BLaER1 (cell line): Measurements from ENCODE around the gene FLAD1.
A peak's percentile ranks its signal among the peaks of the same experiment; 100 is the strongest.

Experiments
- H3K27ac ChIP-seq: shearing (Covaris generic); formaldehyde crosslinking; 2 replicates; pipeline ENCODE4 v1.8.1; 2022
- H3K27me3 ChIP-seq: shearing (Covaris generic); formaldehyde crosslinking; 2 replicates; pipeline ENCODE4 v1.8.1; 2022
- H3K36me3 ChIP-seq: shearing (Covaris generic); formaldehyde crosslinking; 2 replicates; pipeline ENCODE4 v1.8.1; 2022
- H3K4me1 ChIP-seq: shearing (Covaris generic); formaldehyde crosslinking; 2 replicates; pipeline ENCODE4 v1.8.1; 2022
- H3K4me2 ChIP-seq: shearing (Covaris generic); formaldehyde crosslinking; 2 replicates; pipeline ENCODE4 v1.8.1; 2022
- H3K4me3 ChIP-seq: shearing (Covaris generic); formaldehyde crosslinking; 2 replicates; pipeline ENCODE4 v1.8.1; 2022
- H3K9ac ChIP-seq: shearing (Covaris generic); formaldehyde crosslinking; 2 replicates; pipeline ENCODE4 v1.8.1; 2022
- H3K9me3 ChIP-seq: shearing (Covaris generic); formaldehyde crosslinking; 2 replicates; pipeline ENCODE4 v1.8.1; 2022
- H4K20me1 ChIP-seq: shearing (Covaris generic); formaldehyde crosslinking; 2 replicates; pipeline ENCODE4 v1.8.1; 2022
- Cebpa-rat ChIP-seq: shearing (Covaris generic); IDR thresholded peaks from 2 replicates; pipeline ENCODE4 v1.8.1; 2022

FLAD1 gene

DNA sequence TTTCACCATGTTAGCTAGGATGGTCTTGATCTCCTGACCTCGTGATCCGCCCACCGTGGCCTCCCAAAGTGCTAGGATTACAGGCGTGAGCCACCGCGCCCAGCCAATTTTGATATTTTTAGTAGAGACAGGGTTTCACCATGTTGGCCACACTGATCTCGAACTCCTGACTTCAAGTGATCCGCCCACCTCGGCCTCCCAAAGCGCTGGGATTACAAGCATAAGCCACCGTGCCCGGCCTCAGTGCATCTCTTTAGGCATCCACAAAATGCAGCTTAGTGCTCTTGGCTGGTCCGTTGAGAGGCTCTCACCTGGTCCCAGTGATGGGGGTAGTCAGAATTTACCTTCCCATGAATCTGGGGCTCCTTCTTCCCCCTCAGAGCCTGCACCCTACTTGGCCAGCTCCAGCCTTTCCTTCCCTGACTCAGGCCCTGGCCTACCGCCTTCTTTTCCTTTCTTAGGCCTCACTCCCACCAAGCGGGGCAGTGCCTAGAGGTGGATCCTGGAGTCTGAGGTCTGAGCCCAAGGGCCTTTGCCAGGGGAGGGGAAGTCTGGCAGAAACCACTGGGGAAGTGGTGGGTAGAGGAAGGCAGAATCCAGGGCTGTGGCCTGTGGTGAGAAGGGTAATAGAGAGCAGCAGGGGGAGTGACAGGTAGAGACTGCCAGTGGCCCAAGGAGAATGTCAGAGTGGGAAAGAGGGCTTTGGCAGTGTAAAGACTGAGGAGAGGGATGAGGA, 14.0 kb downstream of the FLAD1 start:
- Histone ChIP-seq H3K4me1 (peaks cover 66% of the 10 kb centered on the region), H3K27me3 (no peaks in the 10 kb centered on the region), H3K4me2 (peak overlapping the region; percentile 84), H3K9me3 (no peaks in the 10 kb centered on the region), H3K9ac (0 out of 2 replicates have a peak overlapping the region, but pooled peaks have one; percentile 50), H4K20me1 (no peaks in the 10 kb centered on the region), H3K36me3 (peaks cover 15% of the 10 kb centered on the region), H3K4me3 (no peak overlapping the region), H3K27ac (0 out of 2 replicates have a peak overlapping the region, but pooled peaks have one; percentile 22)
- TF ChIP-seq Cebpa-rat = no peak

DNA sequence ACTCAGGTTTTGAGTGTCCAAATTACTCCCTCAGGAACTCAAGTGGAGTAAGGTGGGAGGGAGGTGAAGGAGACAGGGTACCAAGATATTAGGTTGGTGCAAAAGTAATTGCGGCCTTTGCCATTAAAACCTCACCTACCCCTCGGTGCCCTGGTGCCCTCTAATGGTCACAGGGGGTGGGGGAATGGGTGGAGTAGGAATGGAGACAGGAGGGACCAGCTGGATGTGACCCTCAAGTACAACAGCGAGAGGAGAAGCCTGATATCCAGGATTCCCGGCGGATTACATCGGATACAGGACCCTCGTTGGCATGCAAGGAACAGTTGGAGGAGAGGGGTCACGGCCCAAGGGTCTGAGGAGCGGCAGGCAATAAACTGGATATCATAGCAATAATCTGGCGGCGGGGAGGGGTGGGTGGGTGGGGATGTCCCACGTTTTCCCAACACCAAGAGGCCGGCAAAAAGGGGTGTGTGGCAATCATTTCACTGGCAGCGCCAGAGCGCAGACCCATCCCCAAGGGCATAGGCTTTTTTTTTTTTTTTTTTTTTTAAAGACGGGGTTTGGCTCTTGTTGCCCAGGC, 15.1 kb downstream of the FLAD1 start:
- H3K4me2 ChIP-seq = peak overlapping the region; percentile 84
- 0 out of 2 replicates have a peak, but pooled peaks cover 6% of the 10 kb centered on the region for H3K36me3 ChIP-seq
- peak overlapping the region; percentile 35; the same call in 1 of the 2 replicates for H3K27ac ChIP-seq
- no peaks in the 10 kb centered on the region for H3K9me3 ChIP-seq
- peaks cover 57% of the 10 kb centered on the region for H3K4me1 ChIP-seq
- no peaks in the 10 kb centered on the region for H3K27me3 ChIP-seq
- H4K20me1 ChIP-seq = no peaks in the 10 kb centered on the region
- peak overlapping the region; percentile 95 for H3K4me3 ChIP-seq
- TF ChIP-seq Cebpa-rat = no peak
- H3K9ac ChIP-seq = 0 out of 2 replicates have a peak overlapping the region, but pooled peaks have one; percentile 57

DNA sequence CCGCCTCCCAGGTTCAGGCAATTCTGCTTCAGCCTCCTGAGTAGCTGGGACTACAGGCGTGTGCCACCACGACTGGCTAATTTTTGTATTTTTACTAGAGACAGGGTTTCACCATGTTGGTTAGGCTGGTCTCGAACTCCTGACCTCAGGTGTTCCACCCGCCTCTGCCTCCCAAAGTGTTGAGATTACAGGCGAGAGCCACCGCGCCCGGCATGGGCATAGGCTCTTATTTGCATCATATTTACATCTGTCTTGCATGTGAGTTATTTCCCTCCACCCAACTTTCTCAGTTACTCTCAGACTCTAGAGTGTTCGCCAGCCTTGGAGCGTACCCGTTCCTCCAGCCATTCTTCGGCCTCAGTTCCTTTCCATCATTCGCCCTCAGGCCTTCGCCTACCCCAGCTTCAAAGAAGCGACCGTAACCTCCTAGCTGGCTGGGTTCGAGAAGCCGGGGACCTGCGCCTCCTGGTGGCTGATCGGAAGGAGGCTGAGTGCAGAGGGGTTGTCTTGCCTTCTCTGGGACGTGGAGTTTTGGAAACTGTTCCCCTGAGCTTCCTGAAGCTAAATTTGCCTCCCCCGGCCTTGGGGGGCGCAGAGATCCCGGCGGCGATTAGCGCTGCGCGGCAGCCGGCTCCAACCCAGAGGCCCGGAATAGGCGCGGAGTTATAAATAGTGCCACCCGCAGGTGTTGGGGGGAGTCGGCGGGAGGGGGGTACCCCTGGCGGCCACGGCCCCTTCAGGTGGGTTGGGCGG, 15.8 kb downstream of the FLAD1 start:
- Histone ChIP-seq H3K4me2 (peak overlapping the region; percentile 84), H3K36me3 (0 out of 2 replicates have a peak, but pooled peaks cover under 1% of the 10 kb centered on the region), H3K27ac (peak overlapping the region; percentile 35; the same call in 1 of the 2 replicates), H3K9me3 (no peaks in the 10 kb centered on the region), H4K20me1 (no peaks in the 10 kb centered on the region), H3K27me3 (no peaks in the 10 kb centered on the region), H3K4me3 (peak overlapping the region; percentile 95), H3K9ac (peak overlapping the region; percentile 57; the same call in 1 of the 2 replicates), H3K4me1 (peaks cover 50% of the 10 kb centered on the region)
- no peak for TF ChIP-seq Cebpa-rat

DNA sequence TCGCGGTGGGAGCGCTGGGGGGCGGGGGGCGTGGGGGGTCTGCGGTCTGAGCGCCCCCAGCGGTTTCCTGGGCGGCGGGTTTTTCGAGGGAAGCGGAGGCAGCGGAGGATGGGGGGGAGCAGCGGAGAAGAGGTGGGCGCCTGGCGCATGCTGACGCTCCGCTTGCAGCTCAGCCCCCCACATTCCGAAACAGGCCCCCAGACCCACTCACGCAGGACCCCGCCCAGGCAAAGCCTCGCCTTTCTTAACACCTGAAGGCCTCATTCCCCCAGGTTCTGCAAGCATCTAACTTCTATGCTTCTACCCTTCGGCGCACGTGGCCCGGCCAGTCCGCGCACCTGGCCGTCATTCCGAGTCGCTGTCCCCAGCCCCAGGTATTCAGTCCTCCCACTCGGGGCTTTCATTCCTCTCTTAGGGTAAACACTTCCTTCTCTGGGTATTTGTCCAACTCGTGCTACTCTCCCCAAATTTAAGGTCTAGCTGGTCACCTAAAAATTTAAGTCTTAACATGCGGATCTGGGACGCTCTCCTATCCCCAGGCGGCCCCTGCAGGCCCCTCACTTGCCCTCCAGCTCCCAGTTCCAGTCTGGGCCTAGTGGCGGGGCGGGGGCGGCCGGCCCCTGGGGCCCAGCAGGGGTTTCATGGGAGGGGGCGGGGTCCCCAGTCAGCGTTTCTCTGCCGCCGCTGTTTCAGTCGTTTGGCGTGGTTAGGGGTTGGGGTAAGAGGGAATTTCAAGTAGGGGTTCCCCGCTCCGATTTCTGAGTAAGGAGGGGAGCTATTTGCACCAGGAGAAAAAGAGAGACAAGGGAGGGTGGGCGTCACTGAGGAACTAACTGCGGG, 16.6 kb downstream of the FLAD1 start:
- H3K27ac ChIP-seq = peak overlapping the region; percentile 52
- peak overlapping the region; percentile 73 for H3K9ac ChIP-seq
- H4K20me1 ChIP-seq = no peaks in the 10 kb centered on the region
- H3K27me3 ChIP-seq = no peaks in the 10 kb centered on the region
- peak overlapping the region; percentile 95 for H3K4me3 ChIP-seq
- TF ChIP-seq Cebpa-rat = no peak
- H3K36me3 ChIP-seq = no peaks in the 10 kb centered on the region
- no peaks in the 10 kb centered on the region for H3K9me3 ChIP-seq
- peak overlapping the region; percentile 84 for H3K4me2 ChIP-seq
- H3K4me1 ChIP-seq = peaks cover 50% of the 10 kb centered on the region

DNA sequence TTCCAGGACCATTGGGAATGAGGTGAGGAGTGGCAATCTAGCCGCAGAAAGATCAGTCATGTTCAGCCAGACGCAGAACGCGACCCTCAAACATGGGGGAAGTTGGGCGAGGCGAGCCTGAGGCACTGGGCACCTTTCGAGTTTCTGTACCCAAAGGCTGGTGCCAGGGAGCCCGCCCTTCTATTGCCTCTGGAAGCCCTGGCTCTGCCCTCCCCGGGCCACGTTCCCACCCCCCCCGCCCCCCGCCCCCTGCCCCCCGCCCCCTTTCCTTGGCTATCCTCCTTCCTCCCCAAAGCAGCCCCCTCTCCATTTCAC, 17.2 kb downstream of the FLAD1 start:
- H3K27ac ChIP-seq = peak overlapping the region; percentile 90
- peak overlapping the region; percentile 84 for H3K4me2 ChIP-seq
- no peaks in the 10 kb centered on the region for H3K9me3 ChIP-seq
- H3K27me3 ChIP-seq = no peaks in the 10 kb centered on the region
- H3K9ac ChIP-seq = peak overlapping the region; percentile 86
- H4K20me1 ChIP-seq = no peaks in the 10 kb centered on the region
- peak overlapping the region; percentile 95 for H3K4me3 ChIP-seq
- no peaks in the 10 kb centered on the region for H3K36me3 ChIP-seq
- TF ChIP-seq Cebpa-rat = no peak
- H3K4me1 ChIP-seq = peaks cover 49% of the 10 kb centered on the region

DNA sequence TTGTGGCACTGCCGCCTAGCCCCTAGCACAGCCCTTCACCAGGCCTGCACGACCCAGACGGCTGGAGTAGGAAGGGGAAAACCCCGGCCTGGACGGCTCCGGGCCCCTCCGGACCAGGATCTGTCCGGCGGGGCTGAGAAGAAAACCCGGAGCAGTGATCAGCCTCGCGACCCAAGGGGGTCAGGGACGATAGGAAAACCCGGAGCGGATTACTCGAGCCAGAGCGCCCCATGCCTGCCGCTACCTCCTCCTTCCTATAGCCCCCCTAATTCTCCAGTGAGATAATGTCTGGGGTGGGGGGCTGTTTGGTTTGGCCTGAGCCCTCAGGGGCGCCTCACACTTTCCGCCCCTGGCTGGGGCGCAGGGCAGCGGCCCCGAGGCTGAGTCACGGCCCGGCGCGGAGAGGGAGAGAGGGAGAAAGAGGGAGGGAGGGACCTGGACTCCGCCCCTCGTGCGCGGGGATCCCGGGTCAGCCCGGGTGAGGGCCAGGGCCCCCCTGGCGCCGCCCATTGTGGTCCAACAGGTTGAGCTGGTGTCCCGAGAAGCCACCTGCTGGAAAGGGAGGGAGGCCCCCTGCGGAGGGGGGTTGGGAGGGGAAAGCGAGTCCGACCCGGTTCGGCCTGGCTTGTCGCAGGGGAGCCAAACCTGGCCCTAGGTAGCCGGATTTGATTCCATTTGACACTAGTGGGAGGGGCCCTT, 17.7 kb downstream of the FLAD1 start:
- Histone ChIP-seq H3K4me3 (peak overlapping the region; percentile 95), H3K9me3 (no peaks in the 10 kb centered on the region), H3K27ac (peak overlapping the region; percentile 90), H4K20me1 (no peaks in the 10 kb centered on the region), H3K4me2 (peak overlapping the region; percentile 84), H3K36me3 (no peaks in the 10 kb centered on the region), H3K27me3 (no peaks in the 10 kb centered on the region), H3K4me1 (peaks cover 54% of the 10 kb centered on the region), H3K9ac (peak overlapping the region; percentile 86)
- no peak for TF ChIP-seq Cebpa-rat

DNA sequence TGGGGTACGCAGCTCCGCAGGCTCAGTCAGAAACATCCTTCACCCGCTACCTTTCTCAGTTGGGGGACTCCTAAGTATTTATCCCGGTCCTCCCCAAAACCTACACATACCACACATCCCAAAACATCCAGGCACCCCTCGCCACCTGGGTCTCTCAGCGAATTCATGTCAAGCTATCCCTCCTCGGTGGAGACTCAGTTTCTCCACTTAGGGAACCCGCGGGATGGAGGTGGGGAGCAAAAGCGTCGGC, 18.2 kb downstream of the FLAD1 start:
- Histone ChIP-seq H3K9me3 (no peaks in the 10 kb centered on the region), H3K27ac (peak overlapping the region; percentile 90), H3K9ac (peak overlapping the region; percentile 86), H3K4me1 (peaks cover 54% of the 10 kb centered on the region), H3K4me2 (peak overlapping the region; percentile 84), H3K4me3 (peak overlapping the region; percentile 95), H3K27me3 (no peaks in the 10 kb centered on the region), H3K36me3 (no peaks in the 10 kb centered on the region), H4K20me1 (no peaks in the 10 kb centered on the region)
- no peak for TF ChIP-seq Cebpa-rat

DNA sequence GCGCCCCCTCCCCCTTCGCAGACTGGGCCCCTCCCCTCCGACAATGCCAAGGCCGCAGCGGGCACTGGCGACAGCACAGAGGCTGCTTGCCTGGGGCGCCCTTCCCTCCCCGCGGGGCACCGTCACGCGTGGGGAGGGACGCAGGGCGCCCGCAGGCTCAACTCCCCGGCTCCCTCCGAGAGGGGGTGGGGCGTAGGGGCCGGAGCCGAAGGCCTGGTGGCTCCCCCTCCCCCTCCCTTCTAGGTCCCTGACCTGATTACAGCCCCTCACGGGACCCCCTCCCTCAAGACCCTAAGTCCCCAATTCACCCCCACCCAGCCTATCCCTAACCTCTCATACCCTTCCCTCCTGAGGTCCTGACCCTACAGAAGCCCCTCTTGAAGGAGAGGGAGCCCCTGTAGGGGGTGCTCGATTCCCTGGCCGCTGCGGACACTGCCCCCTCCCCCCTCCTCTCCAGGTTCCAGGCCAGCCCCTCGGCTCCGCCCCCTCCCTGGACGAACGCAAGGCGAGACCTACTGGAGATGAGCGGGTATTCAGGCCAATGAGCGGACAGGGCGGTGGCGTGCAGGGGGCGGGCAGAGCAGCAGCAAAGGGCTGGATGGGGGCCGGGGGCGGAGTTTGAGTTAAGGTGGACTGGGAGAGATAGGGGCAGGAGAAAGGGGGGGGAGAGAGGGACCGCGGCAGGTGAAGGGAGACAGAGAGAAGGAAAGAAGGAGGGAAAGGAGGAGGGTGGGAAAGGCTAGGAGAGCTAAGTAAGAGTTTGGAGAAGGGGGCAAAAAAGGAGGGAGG, 18.7 kb downstream of the FLAD1 start:
- H3K27ac ChIP-seq = peak overlapping the region; percentile 90
- no peak for TF ChIP-seq Cebpa-rat
- peak overlapping the region; percentile 95 for H3K4me3 ChIP-seq
- H3K9me3 ChIP-seq = no peaks in the 10 kb centered on the region
- H3K27me3 ChIP-seq = no peaks in the 10 kb centered on the region
- no peaks in the 10 kb centered on the region; the same call in 1 of the 2 replicates for H4K20me1 ChIP-seq
- H3K36me3 ChIP-seq = no peaks in the 10 kb centered on the region
- H3K4me2 ChIP-seq = peak overlapping the region; percentile 84
- peak overlapping the region; percentile 86 for H3K9ac ChIP-seq
- H3K4me1 ChIP-seq = peaks cover 54% of the 10 kb centered on the region
